ENCODE measurements around the gene CABLES1.
A peak's percentile ranks its signal among the peaks of the same experiment; 100 is the strongest.

CABLES1 gene

GRCh38 chr18:23179416-23179815 lies 44.1 kb downstream of the CABLES1 start:
- H3K4ac ChIP-seq (ENCODE audit: low read depth in 1 of 2, low read length in 2 of 2): peak overlapping the region in 1 of 2 experiments; percentile 63
- H3K23ac ChIP-seq (ENCODE audit: low read length in 2 of 2): no peak overlapping the region
- peak overlapping the region; percentile 52 for H4K8ac ChIP-seq (ENCODE audit: low read length)
- H3K27ac ChIP-seq (ENCODE audit: low read length, poor library complexity, severe bottlenecking): no peak overlapping the region
- peak overlapping the region; percentile 53 for H3K9ac ChIP-seq (ENCODE audit: low read length)
- 86% methylated on average over 6 of the region's 6 CpGs for WGBS
- no peak overlapping the region for H2BK15ac ChIP-seq (ENCODE audit: low read depth, poor library complexity, severe bottlenecking)
- peaks cover 5% of the 10 kb centered on the region for H3K4me1 ChIP-seq (ENCODE audit: control insufficient read depth, insufficient read depth, low read depth, low read length)
- H2AK5ac ChIP-seq (ENCODE audit: low read length, severe bottlenecking): no peak overlapping the region
- no peaks in the 10 kb centered on the region for H3K9me3 ChIP-seq (ENCODE audit: control insufficient read depth, low read length)
- DNase-seq: no peak
- no peak overlapping the region for H3K4me3 ChIP-seq (ENCODE audit: insufficient read depth in 1 of 2, low read depth in 1 of 2, low read length in 2 of 2)
- no peak overlapping the region for H2BK5ac ChIP-seq (ENCODE audit: low read depth, low read length, poor library complexity, severe bottlenecking)
- peak overlapping the region in 1 of 2 experiments; percentile 73 for H2BK12ac ChIP-seq (ENCODE audit: low read length in 2 of 2)
- no peak overlapping the region for H2BK120ac ChIP-seq (ENCODE audit: low read depth, low read length)
- H3K18ac ChIP-seq (ENCODE audit: low read depth in 1 of 2, low read length in 2 of 2): peak overlapping the region in 1 of 2 experiments; percentile 82
- H4K91ac ChIP-seq (ENCODE audit: low read length): peak overlapping the region; percentile 43
- H3K27me3 ChIP-seq (ENCODE audit: control insufficient read depth in 1 of 2, insufficient read depth in 1 of 2, low read length in 2 of 2): no peaks in the 10 kb centered on the region
- H2AFZ ChIP-seq (ENCODE audit: low read depth, low read length): no peak overlapping the region
- peaks cover 2 to 12% of the 10 kb centered on the region in 2 experiments for H3K36me3 ChIP-seq (ENCODE audit: control insufficient read depth in 1 of 2, insufficient read depth in 2 of 2, low read depth in 1 of 2, low read length in 2 of 2)
- H3K79me1 ChIP-seq (replicated peaks; ENCODE audit: low read length, poor library complexity, severe bottlenecking): peaks cover 36% of the 10 kb centered on the region
- peak overlapping the region in 1 of 2 experiments; percentile 90 for H3K14ac ChIP-seq (ENCODE audit: low read length in 2 of 2)
- no peak overlapping the region for H3K4me2 ChIP-seq (ENCODE audit: low read length, poor library complexity, severe bottlenecking)

- peak overlapping the region; percentile 12 for H4K91ac ChIP-seq (ENCODE audit: low read length)
- no peak overlapping the region for H3K18ac ChIP-seq (ENCODE audit: low read depth in 1 of 2, low read length in 2 of 2)
- peaks cover 42% of the 10 kb centered on the region for H3K79me1 ChIP-seq (replicated peaks; ENCODE audit: low read length, poor library complexity, severe bottlenecking)
- H3K14ac ChIP-seq (ENCODE audit: low read length in 2 of 2): no peak overlapping the region
- no peak overlapping the region for H3K27ac ChIP-seq (ENCODE audit: low read length, poor library complexity, severe bottlenecking)
- H3K4me1 ChIP-seq (ENCODE audit: control insufficient read depth, insufficient read depth, low read depth, low read length): peaks cover 2% of the 10 kb centered on the region
- no peaks in the 10 kb centered on the region for H3K27me3 ChIP-seq (ENCODE audit: control insufficient read depth in 1 of 2, insufficient read depth in 1 of 2, low read length in 2 of 2)
- no peak overlapping the region for H3K23ac ChIP-seq (ENCODE audit: low read length in 2 of 2)
- peaks cover 2 to 15% of the 10 kb centered on the region in 2 experiments for H3K36me3 ChIP-seq (ENCODE audit: control insufficient read depth in 1 of 2, insufficient read depth in 2 of 2, low read depth in 1 of 2, low read length in 2 of 2)
- no peak overlapping the region for H3K4me3 ChIP-seq (ENCODE audit: insufficient read depth in 1 of 2, low read depth in 1 of 2, low read length in 2 of 2)
- H3K9ac ChIP-seq (ENCODE audit: low read length): no peak overlapping the region
- H2BK120ac ChIP-seq (ENCODE audit: low read depth, low read length): no peak overlapping the region
- H3K4me2 ChIP-seq (ENCODE audit: low read length, poor library complexity, severe bottlenecking): no peak overlapping the region
- no peak overlapping the region for H2BK5ac ChIP-seq (ENCODE audit: low read depth, low read length, poor library complexity, severe bottlenecking)
- no peak overlapping the region for H2BK12ac ChIP-seq (ENCODE audit: low read length in 2 of 2)
- no peak overlapping the region for H2AFZ ChIP-seq (ENCODE audit: low read depth, low read length)
- no peak for DNase-seq
- no peak overlapping the region for H3K4ac ChIP-seq (ENCODE audit: low read depth in 1 of 2, low read length in 2 of 2)
- H2BK15ac ChIP-seq (ENCODE audit: low read depth, poor library complexity, severe bottlenecking): no peak overlapping the region
- H2AK5ac ChIP-seq (ENCODE audit: low read length, severe bottlenecking): no peak overlapping the region
- H4K8ac ChIP-seq (ENCODE audit: low read length): no peak overlapping the region
- no peaks in the 10 kb centered on the region for H3K9me3 ChIP-seq (ENCODE audit: control insufficient read depth, low read length)
These were observed 46.3 kb downstream of the CABLES1 start for GRCh38 chr18:23181547-23181946.

GRCh38 chr18:23182606-23183005 lies 47.3 kb downstream of the CABLES1 start:
- H3K14ac ChIP-seq (ENCODE audit: low read length in 2 of 2): peak overlapping the region in 1 of 2 experiments; percentile 29
- peak overlapping the region; percentile 22 for H4K8ac ChIP-seq (ENCODE audit: low read length)
- no peaks in the 10 kb centered on the region for H3K27me3 ChIP-seq (ENCODE audit: control insufficient read depth in 1 of 2, insufficient read depth in 1 of 2, low read length in 2 of 2)
- peaks cover 2 to 10% of the 10 kb centered on the region in 2 experiments for H3K36me3 ChIP-seq (ENCODE audit: control insufficient read depth in 1 of 2, insufficient read depth in 2 of 2, low read depth in 1 of 2, low read length in 2 of 2)
- no peak overlapping the region for H3K4ac ChIP-seq (ENCODE audit: low read depth in 1 of 2, low read length in 2 of 2)
- no peak overlapping the region for H3K9ac ChIP-seq (ENCODE audit: low read length)
- no peak overlapping the region for H2AK5ac ChIP-seq (ENCODE audit: low read length, severe bottlenecking)
- H3K4me1 ChIP-seq (ENCODE audit: control insufficient read depth, insufficient read depth, low read depth, low read length): peaks cover 2% of the 10 kb centered on the region
- H3K9me3 ChIP-seq (ENCODE audit: control insufficient read depth, low read length): no peaks in the 10 kb centered on the region
- no peak overlapping the region for H3K4me3 ChIP-seq (ENCODE audit: insufficient read depth in 1 of 2, low read depth in 1 of 2, low read length in 2 of 2)
- DNase-seq: no peak
- no peak overlapping the region for H2BK5ac ChIP-seq (ENCODE audit: low read depth, low read length, poor library complexity, severe bottlenecking)
- no peak overlapping the region for H3K27ac ChIP-seq (ENCODE audit: low read length, poor library complexity, severe bottlenecking)
- H3K79me1 ChIP-seq (replicated peaks; ENCODE audit: low read length, poor library complexity, severe bottlenecking): peaks cover 40% of the 10 kb centered on the region
- peak overlapping the region in 1 of 2 experiments; percentile 0 for H2BK12ac ChIP-seq (ENCODE audit: low read length in 2 of 2)
- peak overlapping the region; percentile 60 for H2BK15ac ChIP-seq (ENCODE audit: low read depth, poor library complexity, severe bottlenecking)
- H2BK120ac ChIP-seq (ENCODE audit: low read depth, low read length): no peak overlapping the region
- no peak overlapping the region for H3K4me2 ChIP-seq (ENCODE audit: low read length, poor library complexity, severe bottlenecking)
- peak overlapping the region in 1 of 2 experiments; percentile 44 for H3K18ac ChIP-seq (ENCODE audit: low read depth in 1 of 2, low read length in 2 of 2)
- 96% methylated on average over 9 of the region's 9 CpGs for WGBS
- H2AFZ ChIP-seq (ENCODE audit: low read depth, low read length): no peak overlapping the region
- H3K23ac ChIP-seq (ENCODE audit: low read length in 2 of 2): peak overlapping the region in 1 of 2 experiments; percentile 56
- H4K91ac ChIP-seq (ENCODE audit: low read length): no peak overlapping the region

- Histone ChIP-seq H3K18ac (ENCODE audit: low read depth in 1 of 2, low read length in 2 of 2) (peak overlapping the region in 1 of 2 experiments; percentile 14), H3K4me2 (ENCODE audit: low read length, poor library complexity, severe bottlenecking) (no peak overlapping the region), H3K9ac (ENCODE audit: low read length) (no peak overlapping the region), H4K91ac (ENCODE audit: low read length) (no peak overlapping the region), H4K8ac (ENCODE audit: low read length) (no peak overlapping the region), H3K27me3 (ENCODE audit: control insufficient read depth in 1 of 2, insufficient read depth in 1 of 2, low read length in 2 of 2) (no peaks in the 10 kb centered on the region), H2AFZ (ENCODE audit: low read depth, low read length) (no peak overlapping the region), H2BK5ac (ENCODE audit: low read depth, low read length, poor library complexity, severe bottlenecking) (no peak overlapping the region), H3K4ac (ENCODE audit: low read depth in 1 of 2, low read length in 2 of 2) (peak overlapping the region in 1 of 2 experiments; percentile 21), H2BK15ac (ENCODE audit: low read depth, poor library complexity, severe bottlenecking) (no peak overlapping the region), H3K23ac (ENCODE audit: low read length in 2 of 2) (no peak overlapping the region), H2BK12ac (ENCODE audit: low read length in 2 of 2) (peak overlapping the region in 1 of 2 experiments; percentile 67), H2AK5ac (ENCODE audit: low read length, severe bottlenecking) (no peak overlapping the region), H3K79me1 (replicated peaks; ENCODE audit: low read length, poor library complexity, severe bottlenecking) (peaks cover 33% of the 10 kb centered on the region), H3K36me3 (ENCODE audit: control insufficient read depth in 1 of 2, insufficient read depth in 2 of 2, low read depth in 1 of 2, low read length in 2 of 2) (peaks cover 2 to 10% of the 10 kb centered on the region in 2 experiments), H3K4me3 (ENCODE audit: insufficient read depth in 1 of 2, low read depth in 1 of 2, low read length in 2 of 2) (no peak overlapping the region), H3K27ac (ENCODE audit: low read length, poor library complexity, severe bottlenecking) (no peak overlapping the region), H3K9me3 (ENCODE audit: control insufficient read depth, low read length) (no peaks in the 10 kb centered on the region), H3K14ac (ENCODE audit: low read length in 2 of 2) (no peak overlapping the region), H3K4me1 (ENCODE audit: control insufficient read depth, insufficient read depth, low read depth, low read length) (peaks cover 4% of the 10 kb centered on the region), H2BK120ac (ENCODE audit: low read depth, low read length) (no peak overlapping the region)
- DNase-seq: peak; percentile 93
- 52% methylated on average over 8 of the region's 8 CpGs for WGBS
These were observed 48.3 kb downstream of the CABLES1 start for GRCh38 chr18:23183411-23184150.

Data from mesenchymal stem cell (in vitro differentiated cells and primary cell).